GM21447 (cell line): ENCODE results near the gene HMGB3.
A peak's percentile ranks its signal among the peaks of the same experiment; 100 is the strongest.
"Not testable (repeated sequence)": the region's sequence is repeated elsewhere in the genome, so short reads cannot be mapped to it uniquely, and the experiment has no call there.

Experiments used
- ATAC-seq: cut with Tn5 transposase; IDR thresholded peaks from one replicate; pipeline ENCODE4 v1.9.1; 2021; ENCODE audit not compliant: unreplicated experiment

HMGB3 gene

GRCh38 chrX:150977411-150978162 is 5.5 kb upstream of the HMGB3 start:
- no peak for ATAC-seq

- ATAC-seq: no peak
These were observed 2.9 kb upstream of the HMGB3 start for GRCh38 chrX:150980186-150980585.

GRCh38 chrX:150980711-150981110 is 2.4 kb upstream of the HMGB3 start:
- no peak for ATAC-seq

GRCh38 chrX:150982235-150982787 is 824 bp upstream of the HMGB3 start:
- no peak for ATAC-seq

- ATAC-seq: peak; percentile 21
These were observed 510 bp downstream of the HMGB3 start for GRCh38 chrX:150983521-150984168.

GRCh38 chrX:150984169-150984824 is 1.2 kb downstream of the HMGB3 start:
- no peak for ATAC-seq

GRCh38 chrX:150987687-150988086 is 4.6 kb downstream of the HMGB3 start:
- not testable (repeated sequence) for ATAC-seq

GRCh38 chrX:150989420-150989819 is 6.3 kb downstream of the HMGB3 start:
- no peak for ATAC-seq

- ATAC-seq: no peak
These were observed 7.8 kb downstream of the HMGB3 start for GRCh38 chrX:150990910-150991309.

GRCh38 chrX:151000861-151001331 is 17.8 kb downstream of the HMGB3 start:
- no peak for ATAC-seq

GRCh38 chrX:151004085-151004484 is 20.9 kb downstream of the HMGB3 start:
- no peak for ATAC-seq

GRCh38 chrX:151006410-151007109 is 23.4 kb downstream of the HMGB3 start:
- ATAC-seq: no peak

GRCh38 chrX:151009582-151009981 is 26.4 kb downstream of the HMGB3 start:
- ATAC-seq: no peak

- ATAC-seq: no peak
These were observed 30.1 kb downstream of the HMGB3 start for GRCh38 chrX:151013164-151013743.

GRCh38 chrX:151015684-151016083 is 32.5 kb downstream of the HMGB3 start:
- ATAC-seq: no peak

- no peak for ATAC-seq
These were observed 36.7 kb downstream of the HMGB3 start for GRCh38 chrX:151019856-151020255.

GRCh38 chrX:151030845-151031244 is 47.7 kb downstream of the HMGB3 start:
- no peak for ATAC-seq

- ATAC-seq: no peak
These were observed 48.3 kb downstream of the HMGB3 start for GRCh38 chrX:151031391-151031975.

- ATAC-seq: no peak
These were observed 56.2 kb downstream of the HMGB3 start for GRCh38 chrX:151039351-151039750.
